GM18507 (cell line): ENCODE results near the gene PCDHAC1.

ENCODE experiments used
- DNase-seq: peaks from one replicate; pipeline ENCODE4 v3.0.0; 2011; ENCODE audit warnings: low read depth; ENCODE audit not compliant: insufficient read length; ENCODE audit errors: extremely low spot score
- FAIRE-seq: peaks from 2 replicates; lab custom pipeline; 2011; peaks lifted over from hg19 to GRCh38; lab: Jason Lieb, UNC

PCDHAC1 gene

GRCh38 chr5:140966293-140967225 lies 40.5 kb downstream of the PCDHAC1 start, which contains the start of gene PCDHAC2:
TSS of gene PCDHAC2 (plus strand) at chr5:140966476. CDS start at chr5:140966767, 291 bp downstream.
- FAIRE-seq: no peak
- DNase-seq: no peak

- FAIRE-seq: no peak
- DNase-seq: no peak
Measured at GRCh38 chr5:140967226-140967893, 41.3 kb downstream of the PCDHAC1 start.

- FAIRE-seq (no peak), DNase-seq (no peak)
Measured at GRCh38 chr5:140969880-140970279, 43.8 kb downstream of the PCDHAC1 start.

GRCh38 chr5:140973550-140973949 lies 47.5 kb downstream of the PCDHAC1 start:
- FAIRE-seq: no peak

GRCh38 chr5:140977003-140977402 lies 50.9 kb downstream of the PCDHAC1 start:
- DNase-seq (no peak), FAIRE-seq (no peak)

More at GRCh38 chr5:140973550-140973949, 47.5 kb downstream of the PCDHAC1 start:
- DNase-seq: no peak

GRCh38 chr5:140978260-140978659 lies 52.2 kb downstream of the PCDHAC1 start:
- DNase-seq (no peak), FAIRE-seq (no peak)

GRCh38 chr5:140978983-140979382 lies 52.9 kb downstream of the PCDHAC1 start:
- DNase-seq (no peak), FAIRE-seq (no peak)
